Thyroid gland (tissue), 4 donors: Measurements from ENCODE around the gene MIF4GD.

Experiments
- CTCF ChIP-seq, 6 experiments: fragments of 200-600 bp in 3 of 6; fragments of 450-650 bp in 3 of 6; sonication (generic) in 3 of 6; IDR thresholded peaks; one replicate each; pipeline ENCODE4 v1.5.1; 2016 to 2019; ENCODE audit warnings: antibody characterized with exemption in 6 of 6, mild to moderate bottlenecking in 2 of 6, inconsistent platforms in 1 of 6, moderate library complexity in 1 of 6
- POLR2A ChIP-seq, 2 donors: fragments of 450-650 bp; IDR thresholded peaks; one replicate each; pipeline ENCODE4 v1.6.1; 2017; ENCODE audit warnings: antibody characterized with exemption in 2 of 2, mild to moderate bottlenecking in 2 of 2, moderate library complexity in 1 of 2

- no peak for TF ChIP-seq POLR2A (IDR thresholded peaks at IDR 0.05)
- no peak for TF ChIP-seq CTCF (IDR thresholded peaks at IDR 0.05)
These were observed 3.9 kb downstream of the MIF4GD start for GRCh38 chr17:75267153-75267410.
